Measurements from ENCODE around the gene LAMA4. TPM values are rescaled to one million over a fixed set of nuclear protein-coding genes. Genes with fewer than 3 reads are reported as not detected.

Gene LAMA4
- total RNA-seq, 1 donor from 2014 or later = 1.1 TPM

DNA sequence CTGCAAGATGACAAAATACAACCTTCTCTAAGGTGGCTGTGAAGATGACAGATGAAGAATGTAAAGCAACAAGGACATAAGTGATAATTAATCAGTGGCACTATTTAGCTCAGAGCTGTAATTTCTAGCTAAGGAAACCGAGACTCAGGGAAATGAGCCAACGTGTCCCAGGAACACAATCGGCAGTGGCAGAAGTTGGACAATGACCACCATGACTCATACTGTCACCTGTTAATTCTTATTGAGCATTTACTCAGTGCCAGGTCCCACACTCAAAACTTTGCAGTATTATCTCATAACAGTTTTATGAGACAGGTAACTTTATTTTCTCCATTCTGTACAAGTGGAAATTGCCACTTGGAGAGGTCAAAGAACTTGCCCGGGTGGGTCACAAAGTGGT is 55.8 kb downstream of the LAMA4 start:
- Mint-ChIP-seq H3K9me3 (ENCODE audit: low read depth) (peaks cover 3% of the 10 kb centered on the region), H3K4me1 (ENCODE audit: low read depth) (no peaks in the 10 kb centered on the region), H3K27me3 (peaks cover 6% of the 10 kb centered on the region), H3K27ac (no peak overlapping the region), H3K36me3 (ENCODE audit: insufficient read depth) (no peaks in the 10 kb centered on the region), H3K4me3 (ENCODE audit: low read depth) (no peak overlapping the region)
- DNase-seq (ENCODE audit: low spot score, unreplicated experiment) = no peak
- TF ChIP-seq CTCF (IDR thresholded peaks at IDR 0.05; ENCODE audit: unreplicated experiment) = no peak

- Mint-ChIP-seq H3K4me1 (ENCODE audit: low read depth) (no peaks in the 10 kb centered on the region), H3K4me3 (ENCODE audit: low read depth) (no peak overlapping the region), H3K27ac (no peak overlapping the region), H3K27me3 (peaks cover 6% of the 10 kb centered on the region), H3K36me3 (ENCODE audit: insufficient read depth) (no peaks in the 10 kb centered on the region), H3K9me3 (ENCODE audit: low read depth) (peaks cover 3% of the 10 kb centered on the region)
- TF ChIP-seq CTCF (IDR thresholded peaks at IDR 0.05; ENCODE audit: unreplicated experiment) = no peak
- DNase-seq (ENCODE audit: low spot score, unreplicated experiment) = no peak
These were observed 56.7 kb downstream of the LAMA4 start for GRCh38 chr6:112197636-112198035.

DNA sequence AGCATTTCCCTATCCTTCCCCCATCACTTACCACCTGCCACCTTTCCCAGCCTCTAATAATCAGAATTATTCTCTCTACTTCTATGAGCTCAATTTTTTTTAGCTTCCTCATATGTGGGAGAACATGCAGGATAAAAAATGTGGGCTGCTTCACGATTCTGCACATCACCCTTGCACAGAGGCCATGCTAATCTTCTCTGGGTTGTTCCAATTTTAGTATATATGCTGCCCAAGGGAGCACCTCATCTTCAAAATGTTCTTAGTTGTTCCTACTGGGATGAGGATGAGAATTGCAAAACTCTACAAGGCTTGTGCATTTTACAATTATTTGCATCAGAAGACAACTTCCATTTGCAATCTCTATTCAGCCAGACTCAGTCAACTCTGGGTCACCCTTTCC is 58.1 kb downstream of the LAMA4 start:
- no peak for DNase-seq (ENCODE audit: low spot score, unreplicated experiment)
- TF ChIP-seq CTCF (IDR thresholded peaks at IDR 0.05; ENCODE audit: unreplicated experiment) = no peak
- peaks cover 6% of the 10 kb centered on the region for H3K27me3 Mint-ChIP-seq
- no peak overlapping the region for H3K27ac Mint-ChIP-seq
- H3K36me3 Mint-ChIP-seq (ENCODE audit: insufficient read depth) = no peaks in the 10 kb centered on the region
- peaks cover 3% of the 10 kb centered on the region for H3K9me3 Mint-ChIP-seq (ENCODE audit: low read depth)
- no peaks in the 10 kb centered on the region for H3K4me1 Mint-ChIP-seq (ENCODE audit: low read depth)
- H3K4me3 Mint-ChIP-seq (ENCODE audit: low read depth) = no peak overlapping the region

GRCh38 chr6:112195166-112195565 is 59.2 kb downstream of the LAMA4 start:
- peaks cover 3% of the 10 kb centered on the region for H3K9me3 Mint-ChIP-seq (ENCODE audit: low read depth)
- H3K27ac Mint-ChIP-seq = no peak overlapping the region
- no peak for TF ChIP-seq CTCF (IDR thresholded peaks at IDR 0.05; ENCODE audit: unreplicated experiment)
- DNase-seq (ENCODE audit: low spot score, unreplicated experiment) = no peak
- H3K4me1 Mint-ChIP-seq (ENCODE audit: low read depth) = no peaks in the 10 kb centered on the region
- no peak overlapping the region for H3K4me3 Mint-ChIP-seq (ENCODE audit: low read depth)
- H3K36me3 Mint-ChIP-seq (ENCODE audit: insufficient read depth) = no peaks in the 10 kb centered on the region
- H3K27me3 Mint-ChIP-seq = peaks cover 9% of the 10 kb centered on the region

DNA sequence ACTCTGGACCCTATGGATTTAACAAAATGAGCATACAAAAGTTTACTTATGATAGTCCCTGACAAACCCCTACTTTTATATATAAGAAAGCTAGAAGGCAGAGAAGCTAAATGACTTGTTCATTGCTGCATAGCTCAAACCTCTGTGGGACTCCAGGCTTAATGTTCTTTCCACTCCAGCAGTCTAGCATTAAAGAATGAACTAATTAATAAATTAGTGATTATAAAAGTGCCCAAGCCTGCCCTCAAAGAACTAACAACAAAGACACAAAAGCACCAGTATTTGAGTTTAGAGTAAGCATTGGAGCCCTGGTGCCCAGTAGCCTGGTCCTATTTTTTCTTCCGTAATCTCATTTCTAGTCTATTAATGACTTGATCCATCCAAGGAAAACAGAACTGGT is 59.9 kb downstream of the LAMA4 start:
- H3K27me3 Mint-ChIP-seq = peaks cover 16% of the 10 kb centered on the region
- H3K4me3 Mint-ChIP-seq (ENCODE audit: low read depth) = no peak overlapping the region
- DNase-seq (ENCODE audit: low spot score, unreplicated experiment) = no peak
- H3K4me1 Mint-ChIP-seq (ENCODE audit: low read depth) = no peaks in the 10 kb centered on the region
- no peaks in the 10 kb centered on the region for H3K9me3 Mint-ChIP-seq (ENCODE audit: low read depth)
- H3K36me3 Mint-ChIP-seq (ENCODE audit: insufficient read depth) = no peaks in the 10 kb centered on the region
- H3K27ac Mint-ChIP-seq = no peak overlapping the region
- TF ChIP-seq CTCF (IDR thresholded peaks at IDR 0.05; ENCODE audit: unreplicated experiment) = no peak

Measured in progenitor cell of endocrine pancreas (in vitro differentiated cells).